Activated naive CD4-positive, alpha-beta T cell treated with Interleukin-2 at 50 U/mL for 16 hours (primary cell): ENCODE results near the gene PADI1.

Source experiments
- DNase-seq: peaks from one replicate; pipeline ENCODE4 v3.0.0-alpha.2; 2020

The PADI1 gene

GRCh38 chr1:17277511-17278159, 72.7 kb downstream of the PADI1 start:
- DNase-seq = no peak

GRCh38 chr1:17278996-17279830, 74.3 kb downstream of the PADI1 start:
- no peak for DNase-seq

- no peak for DNase-seq
These were observed 75.5 kb downstream of the PADI1 start for GRCh38 chr1:17280436-17280835.

- DNase-seq = no peak
These were observed 76.0 kb downstream of the PADI1 start for GRCh38 chr1:17280894-17281293.

GRCh38 chr1:17281775-17282181, 76.8 kb downstream of the PADI1 start:
- DNase-seq = no peak

GRCh38 chr1:17282836-17283235, 77.9 kb downstream of the PADI1 start:
- no peak for DNase-seq

GRCh38 chr1:17286646-17287045, 81.7 kb downstream of the PADI1 start:
- no peak for DNase-seq

GRCh38 chr1:17287130-17287776, 82.3 kb downstream of the PADI1 start:
- DNase-seq = no peak

- no peak for DNase-seq
These were observed 84.8 kb downstream of the PADI1 start for GRCh38 chr1:17289721-17290120.

GRCh38 chr1:17290553-17290952, 85.6 kb downstream of the PADI1 start:
- DNase-seq = no peak

GRCh38 chr1:17292299-17293160, 87.6 kb downstream of the PADI1 start:
- DNase-seq = no peak

- no peak for DNase-seq
These were observed 88.9 kb downstream of the PADI1 start for GRCh38 chr1:17293681-17294425.

- DNase-seq = no peak
These were observed 90.4 kb downstream of the PADI1 start for GRCh38 chr1:17295292-17295691.
